Iris pigment epithelial cell (primary cell): ENCODE results near the gene AKR7A3.
"Not testable (repeated sequence)": the region's sequence is repeated elsewhere in the genome, so short reads cannot be mapped to it uniquely, and the experiment has no call there.

Source experiments
- DNase-seq: peaks from one replicate; pipeline ENCODE4 v3.0.0-alpha.2; 2011; ENCODE audit warnings: low read depth

AKR7A3 gene

DNA sequence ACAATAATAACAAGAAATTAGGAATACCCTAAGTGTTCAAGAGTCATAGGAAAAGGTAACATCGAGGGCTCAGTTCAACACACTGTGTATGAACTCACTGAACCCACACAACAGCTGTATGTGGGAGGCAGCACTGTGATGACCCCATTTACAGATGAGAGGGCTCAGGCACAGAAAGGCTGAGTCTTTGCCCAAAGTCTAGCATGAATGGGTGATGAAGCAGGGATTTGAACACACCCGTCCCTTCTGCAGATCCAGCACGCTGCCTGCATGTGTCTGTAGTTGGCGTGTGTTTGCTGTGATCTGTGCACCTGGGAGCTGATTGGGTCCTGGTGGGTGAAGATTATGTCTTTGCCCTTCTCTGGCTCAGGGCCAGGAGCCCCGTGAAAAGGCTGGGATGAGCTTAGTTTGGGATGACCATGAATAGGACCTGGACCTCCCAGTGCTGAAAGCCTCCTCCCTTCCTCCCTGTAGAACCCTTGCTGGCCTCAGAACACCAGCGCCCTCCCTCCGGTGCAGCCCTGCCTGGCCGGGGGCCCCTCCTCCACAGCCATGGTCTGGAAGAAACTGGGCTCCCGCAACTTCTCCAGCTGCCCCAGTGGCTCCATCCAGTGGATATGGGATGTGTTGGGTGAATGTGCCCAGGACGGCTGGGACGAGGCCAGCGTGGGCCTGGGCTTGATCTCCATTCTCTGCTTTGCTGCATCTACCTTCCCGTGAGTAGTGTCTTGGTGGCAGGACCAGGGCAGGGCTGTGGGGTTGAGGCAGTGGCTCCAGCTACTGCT is 28.7 kb upstream of the AKR7A3 start:
- no peak for DNase-seq

- DNase-seq, result peak; percentile 58
Observed at GRCh38 chr1:19315378-19316198, 27.0 kb upstream of the AKR7A3 start.

GRCh38 chr1:19313961-19314882 is 25.7 kb upstream of the AKR7A3 start:
- DNase-seq, result no peak

DNA sequence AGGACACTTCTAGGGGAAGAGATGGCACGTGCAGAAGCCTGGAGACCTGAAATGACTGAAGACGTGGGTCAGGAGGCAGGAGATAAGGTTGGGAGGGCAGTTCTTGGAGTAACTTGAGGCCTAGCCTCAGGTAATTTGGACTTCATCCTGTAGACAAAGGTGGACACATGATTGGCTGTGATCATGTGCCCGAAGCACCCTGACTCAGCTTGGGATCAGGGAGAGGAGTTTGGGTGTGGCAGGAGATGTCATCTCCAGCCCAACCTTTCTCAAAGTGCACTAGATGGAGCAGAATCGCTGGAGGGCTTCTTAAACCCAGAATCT is 25.0 kb upstream of the AKR7A3 start:
- DNase-seq, result no peak

DNA sequence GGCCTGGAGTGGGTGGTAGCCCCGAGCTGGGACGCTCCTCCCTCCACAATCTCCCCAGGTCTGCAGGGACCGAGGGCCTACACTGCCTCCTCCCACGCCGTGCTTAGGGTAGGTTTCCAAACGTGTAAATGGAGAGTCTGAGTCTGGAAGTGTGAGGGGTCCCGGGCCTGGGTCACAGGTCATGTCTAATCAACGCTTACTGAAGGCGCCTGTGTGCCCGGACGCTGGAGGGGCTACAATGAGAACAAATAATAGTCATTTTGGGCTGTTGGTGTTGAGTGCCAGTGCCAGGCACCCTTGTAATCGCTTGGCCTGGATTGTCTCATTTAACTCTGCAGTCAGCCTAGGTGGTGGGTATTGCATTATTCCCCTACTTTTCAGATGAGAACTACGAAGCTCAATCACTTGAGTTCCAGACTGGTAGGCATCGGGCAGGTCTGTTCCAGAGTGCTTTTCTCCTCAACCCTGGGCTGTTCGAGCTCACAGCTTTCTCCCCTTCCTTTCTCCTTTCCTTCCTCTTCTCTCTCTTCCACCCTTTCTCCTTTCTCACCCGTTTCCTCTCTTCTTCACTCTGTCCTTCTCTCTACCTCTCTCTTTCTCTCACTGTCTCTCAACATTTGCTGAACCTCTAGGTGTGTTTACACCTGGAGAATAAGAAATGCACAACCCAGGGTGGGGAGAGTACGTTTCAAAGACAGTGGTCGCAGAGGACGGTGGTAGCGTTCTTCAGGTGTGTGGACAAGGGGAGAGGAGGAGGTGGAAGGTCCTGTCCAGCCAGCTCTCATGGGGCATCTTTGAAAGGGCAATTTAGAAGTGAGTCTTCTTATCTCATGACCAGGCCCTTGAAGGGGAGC is 24.4 kb upstream of the AKR7A3 start:
- DNase-seq, result no peak

- DNase-seq, result peak; percentile 90
Observed at GRCh38 chr1:19311931-19312781, 23.6 kb upstream of the AKR7A3 start, which contains the start of the genes AKR7A2 and SLC66A1. AKR7A2 (minus strand) TSS chr1:19312144; CDS start chr1:19312124, 20 bp downstream. SLC66A1 (plus strand) TSS chr1:19312326; CDS start chr1:19317678, 5,352 bp downstream.

GRCh38 chr1:19311503-19311930 is 22.9 kb upstream of the AKR7A3 start:
- DNase-seq, result no peak

DNA sequence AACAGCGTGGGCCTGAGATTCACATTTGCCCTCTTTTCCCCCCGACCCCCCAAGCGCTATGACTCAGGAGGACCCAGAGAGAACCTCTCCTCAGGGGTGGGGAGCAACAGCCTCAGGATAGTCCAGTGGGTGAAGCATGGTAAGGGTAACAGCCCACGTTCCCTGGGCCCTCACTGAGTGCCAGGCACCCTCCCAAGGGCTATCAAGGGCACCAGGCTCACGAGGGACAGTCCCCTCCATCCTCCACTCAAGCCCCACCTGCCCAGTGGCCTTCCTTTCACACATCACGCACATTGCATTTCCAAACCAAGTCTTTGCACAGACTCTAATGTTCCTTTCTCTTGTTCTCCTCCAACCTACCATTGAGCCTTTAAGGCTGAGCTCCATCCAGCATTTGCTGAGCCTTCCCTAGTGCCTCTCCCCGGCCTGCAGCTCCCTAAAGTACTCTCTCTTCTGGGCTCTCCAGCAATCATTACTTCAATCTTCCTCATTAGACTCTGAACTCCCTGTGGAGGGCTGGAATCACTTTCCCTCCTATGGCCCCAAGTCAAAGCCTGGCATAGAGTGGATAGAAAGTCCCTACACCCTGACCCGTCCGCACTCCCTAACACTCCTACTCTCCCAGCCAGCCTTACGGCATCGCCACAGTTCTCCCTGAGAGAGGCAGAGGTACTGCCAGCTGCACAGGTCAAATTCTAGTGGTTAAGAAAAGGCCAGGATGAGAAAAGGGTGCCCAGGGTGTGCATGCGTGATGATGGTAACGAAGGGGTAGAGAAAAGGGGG is 22.3 kb upstream of the AKR7A3 start:
- DNase-seq, result no peak

DNA sequence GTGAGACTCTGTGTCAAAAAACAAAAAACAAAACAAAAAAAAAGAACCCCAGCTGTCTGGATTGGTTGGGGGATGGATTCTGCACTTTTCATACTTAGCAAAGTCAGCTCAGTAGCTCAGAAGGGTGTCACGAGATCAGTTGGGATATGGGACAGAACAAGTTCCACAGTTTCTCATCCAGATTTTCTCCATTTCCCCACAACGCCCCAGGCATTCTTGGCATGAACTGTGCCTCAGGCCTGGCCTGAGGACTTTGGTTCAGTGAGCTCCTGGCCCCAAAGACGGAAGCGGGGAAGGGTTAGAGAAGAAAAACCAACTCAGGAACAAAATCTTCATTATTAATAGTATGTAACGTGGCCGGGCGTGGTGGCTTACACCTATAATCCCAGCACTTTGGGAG is 21.5 kb upstream of the AKR7A3 start:
- no peak for DNase-seq

- DNase-seq, result peak; percentile 80
Observed at GRCh38 chr1:19309123-19309813, 20.7 kb upstream of the AKR7A3 start.

GRCh38 chr1:19308509-19308907 is 19.9 kb upstream of the AKR7A3 start:
- DNase-seq, result no peak

GRCh38 chr1:19307794-19308508 is 19.4 kb upstream of the AKR7A3 start:
- no peak for DNase-seq

DNA sequence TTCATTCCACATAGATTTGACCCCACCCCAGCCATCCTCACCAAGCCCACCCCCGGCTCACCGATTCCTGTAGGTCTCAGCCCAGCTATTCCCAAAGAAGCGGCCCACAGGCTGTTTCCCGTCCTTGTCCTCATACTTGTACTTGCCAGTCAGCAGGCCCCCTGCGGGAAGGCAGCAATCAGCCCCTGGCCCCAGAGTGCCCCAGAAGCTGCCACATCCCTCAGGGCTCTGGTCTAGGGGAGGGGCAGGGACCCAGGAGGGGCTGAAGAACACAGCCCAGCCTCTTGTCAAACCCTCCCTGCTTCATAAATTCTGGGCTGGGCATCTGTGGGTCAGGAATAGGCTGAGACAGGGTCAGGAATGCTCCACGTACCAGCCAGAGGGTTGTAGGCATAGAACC is 18.4 kb upstream of the AKR7A3 start:
- DNase-seq, result no peak

DNA sequence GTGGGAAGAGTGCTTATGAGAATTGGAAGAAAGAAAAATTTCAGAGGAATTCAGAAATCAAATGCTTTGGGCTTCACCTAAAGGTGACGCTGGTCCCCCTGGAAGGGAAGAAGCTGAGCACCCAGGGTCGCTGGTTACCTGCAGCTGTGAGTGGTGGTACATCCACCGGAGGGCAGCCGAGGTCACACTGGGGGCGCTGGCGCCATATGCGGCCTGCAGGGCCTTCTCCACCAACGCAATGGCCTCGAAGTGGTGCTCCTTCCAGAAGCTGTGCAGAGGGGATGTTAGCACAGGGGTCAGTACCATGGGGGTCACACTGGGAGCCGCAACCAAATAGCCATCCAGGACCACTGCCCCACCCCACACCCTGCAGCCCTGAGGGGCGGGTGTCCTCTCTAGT is 17.3 kb upstream of the AKR7A3 start:
- no peak for DNase-seq

GRCh38 chr1:19304081-19304480 is 15.5 kb upstream of the AKR7A3 start:
- DNase-seq, result not testable (repeated sequence)

- DNase-seq, result no peak
Observed at GRCh38 chr1:19300211-19300610, 11.6 kb upstream of the AKR7A3 start.

DNA sequence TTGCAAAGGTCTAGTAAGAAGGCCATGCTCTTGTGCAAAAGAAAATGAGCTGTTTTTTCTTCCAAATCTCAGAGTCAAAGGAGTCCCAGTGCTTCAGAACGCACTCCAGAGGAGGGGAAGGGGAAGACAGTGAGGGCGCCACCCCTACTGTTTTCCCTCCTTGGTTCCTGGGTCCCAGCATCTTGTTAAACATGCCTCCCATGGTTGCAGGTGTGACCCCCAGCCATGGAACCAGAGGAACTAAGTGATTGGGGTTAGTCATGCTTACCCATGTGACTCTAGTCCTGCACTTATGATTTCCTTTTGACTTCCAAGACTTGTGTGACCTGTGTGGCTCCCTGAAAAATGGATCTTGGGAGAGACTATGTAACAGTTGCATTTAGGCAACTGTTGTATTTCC is 6.1 kb upstream of the AKR7A3 start:
- DNase-seq, result no peak

- no peak for DNase-seq
Observed at GRCh38 chr1:19289244-19289643, 674 bp upstream of the AKR7A3 start.
